ENCODE measurements around the gene PIEZO2.
"Not testable (repeated sequence)": the region's sequence is repeated elsewhere in the genome, so short reads cannot be mapped to it uniquely, and the experiment has no call there.

The PIEZO2 gene

GRCh38 chr18:10846035-10846434, 303.3 kb downstream of the PIEZO2 start:
- H3K9ac ChIP-seq (ENCODE audit: low read length); H3K4me1 ChIP-seq (ENCODE audit: control insufficient read depth, insufficient read depth, low read length); H3K4me3 ChIP-seq (ENCODE audit: low read length); H3K27me3 ChIP-seq (ENCODE audit: control insufficient read depth, insufficient read depth, low read length); H3K27ac ChIP-seq (ENCODE audit: low read depth, low read length); H3K36me3 ChIP-seq (ENCODE audit: control insufficient read depth, insufficient read depth, low read length): not testable (repeated sequence)

- H3K4me1 ChIP-seq (ENCODE audit: control insufficient read depth, insufficient read depth, low read length) = no peaks in the 10 kb centered on the region
- no peak overlapping the region for H3K27ac ChIP-seq (ENCODE audit: low read depth, low read length)
- no peak overlapping the region for H3K9ac ChIP-seq (ENCODE audit: low read length)
- H3K36me3 ChIP-seq (ENCODE audit: control insufficient read depth, insufficient read depth, low read length) = no peaks in the 10 kb centered on the region
- H3K27me3 ChIP-seq (ENCODE audit: control insufficient read depth, insufficient read depth, low read length) = no peaks in the 10 kb centered on the region
- H3K4me3 ChIP-seq (ENCODE audit: low read length) = no peak overlapping the region
Observed at GRCh38 chr18:10843565-10843964, 305.8 kb downstream of the PIEZO2 start.

GRCh38 chr18:10842861-10843260, 306.5 kb downstream of the PIEZO2 start:
- Histone ChIP-seq H3K27me3 (ENCODE audit: control insufficient read depth, insufficient read depth, low read length) (no peaks in the 10 kb centered on the region), H3K4me1 (ENCODE audit: control insufficient read depth, insufficient read depth, low read length) (no peaks in the 10 kb centered on the region), H3K27ac (ENCODE audit: low read depth, low read length) (no peak overlapping the region), H3K36me3 (ENCODE audit: control insufficient read depth, insufficient read depth, low read length) (no peaks in the 10 kb centered on the region), H3K9ac (ENCODE audit: low read length) (no peak overlapping the region), H3K4me3 (ENCODE audit: low read length) (no peak overlapping the region)

- Histone ChIP-seq H3K4me3 (ENCODE audit: low read length) (no peak overlapping the region), H3K27ac (ENCODE audit: low read depth, low read length) (no peak overlapping the region), H3K9ac (ENCODE audit: low read length) (no peak overlapping the region), H3K36me3 (ENCODE audit: control insufficient read depth, insufficient read depth, low read length) (no peaks in the 10 kb centered on the region), H3K4me1 (ENCODE audit: control insufficient read depth, insufficient read depth, low read length) (no peaks in the 10 kb centered on the region), H3K27me3 (ENCODE audit: control insufficient read depth, insufficient read depth, low read length) (no peaks in the 10 kb centered on the region)
Observed at GRCh38 chr18:10842371-10842770, 307.0 kb downstream of the PIEZO2 start.

GRCh38 chr18:10841203-10841602, 308.2 kb downstream of the PIEZO2 start:
- H3K27me3 ChIP-seq (ENCODE audit: control insufficient read depth, insufficient read depth, low read length) = no peaks in the 10 kb centered on the region
- H3K4me3 ChIP-seq (ENCODE audit: low read length) = no peak overlapping the region
- no peak overlapping the region for H3K27ac ChIP-seq (ENCODE audit: low read depth, low read length)
- no peaks in the 10 kb centered on the region for H3K36me3 ChIP-seq (ENCODE audit: control insufficient read depth, insufficient read depth, low read length)
- H3K9ac ChIP-seq (ENCODE audit: low read length) = no peak overlapping the region
- no peaks in the 10 kb centered on the region for H3K4me1 ChIP-seq (ENCODE audit: control insufficient read depth, insufficient read depth, low read length)

GRCh38 chr18:10840743-10841142, 308.6 kb downstream of the PIEZO2 start:
- Histone ChIP-seq H3K36me3 (ENCODE audit: control insufficient read depth, insufficient read depth, low read length) (no peaks in the 10 kb centered on the region), H3K27ac (ENCODE audit: low read depth, low read length) (no peak overlapping the region), H3K4me1 (ENCODE audit: control insufficient read depth, insufficient read depth, low read length) (no peaks in the 10 kb centered on the region)

GRCh38 chr18:10839421-10839820, 309.9 kb downstream of the PIEZO2 start:
- H3K4me1 ChIP-seq (ENCODE audit: control insufficient read depth, insufficient read depth, low read length) = no peaks in the 10 kb centered on the region
- no peak overlapping the region for H3K4me3 ChIP-seq (ENCODE audit: low read length)
- no peak overlapping the region for H3K9ac ChIP-seq (ENCODE audit: low read length)
- no peak overlapping the region for H3K27ac ChIP-seq (ENCODE audit: low read depth, low read length)
- no peaks in the 10 kb centered on the region for H3K27me3 ChIP-seq (ENCODE audit: control insufficient read depth, insufficient read depth, low read length)
- no peaks in the 10 kb centered on the region for H3K36me3 ChIP-seq (ENCODE audit: control insufficient read depth, insufficient read depth, low read length)

More at GRCh38 chr18:10840743-10841142, 308.6 kb downstream of the PIEZO2 start:
- Histone ChIP-seq H3K9ac (ENCODE audit: low read length) (no peak overlapping the region), H3K27me3 (ENCODE audit: control insufficient read depth, insufficient read depth, low read length) (no peaks in the 10 kb centered on the region), H3K4me3 (ENCODE audit: low read length) (no peak overlapping the region)

GRCh38 chr18:10838553-10838952, 310.8 kb downstream of the PIEZO2 start:
- H3K27me3 ChIP-seq (ENCODE audit: control insufficient read depth, insufficient read depth, low read length) = no peaks in the 10 kb centered on the region
- H3K9ac ChIP-seq (ENCODE audit: low read length) = no peak overlapping the region
- H3K36me3 ChIP-seq (ENCODE audit: control insufficient read depth, insufficient read depth, low read length) = no peaks in the 10 kb centered on the region
- H3K4me3 ChIP-seq (ENCODE audit: low read length) = no peak overlapping the region
- no peaks in the 10 kb centered on the region for H3K4me1 ChIP-seq (ENCODE audit: control insufficient read depth, insufficient read depth, low read length)
- H3K27ac ChIP-seq (ENCODE audit: low read depth, low read length) = no peak overlapping the region

- H3K36me3 ChIP-seq (ENCODE audit: control insufficient read depth, insufficient read depth, low read length) = no peaks in the 10 kb centered on the region
- no peak overlapping the region for H3K4me3 ChIP-seq (ENCODE audit: low read length)
- no peaks in the 10 kb centered on the region for H3K27me3 ChIP-seq (ENCODE audit: control insufficient read depth, insufficient read depth, low read length)
- no peak overlapping the region for H3K9ac ChIP-seq (ENCODE audit: low read length)
- H3K27ac ChIP-seq (ENCODE audit: low read depth, low read length) = no peak overlapping the region
- no peaks in the 10 kb centered on the region for H3K4me1 ChIP-seq (ENCODE audit: control insufficient read depth, insufficient read depth, low read length)
Observed at GRCh38 chr18:10834128-10834815, 315.1 kb downstream of the PIEZO2 start.

GRCh38 chr18:10833656-10834055, 315.7 kb downstream of the PIEZO2 start:
- Histone ChIP-seq H3K4me3 (ENCODE audit: low read length) (no peak overlapping the region), H3K27me3 (ENCODE audit: control insufficient read depth, insufficient read depth, low read length) (no peaks in the 10 kb centered on the region), H3K36me3 (ENCODE audit: control insufficient read depth, insufficient read depth, low read length) (no peaks in the 10 kb centered on the region), H3K4me1 (ENCODE audit: control insufficient read depth, insufficient read depth, low read length) (no peaks in the 10 kb centered on the region), H3K9ac (ENCODE audit: low read length) (no peak overlapping the region), H3K27ac (ENCODE audit: low read depth, low read length) (no peak overlapping the region)

GRCh38 chr18:10826400-10826799, 323.0 kb downstream of the PIEZO2 start:
- Histone ChIP-seq H3K36me3 (ENCODE audit: control insufficient read depth, insufficient read depth, low read length) (no peaks in the 10 kb centered on the region), H3K27me3 (ENCODE audit: control insufficient read depth, insufficient read depth, low read length) (no peaks in the 10 kb centered on the region), H3K4me1 (ENCODE audit: control insufficient read depth, insufficient read depth, low read length) (no peaks in the 10 kb centered on the region), H3K4me3 (ENCODE audit: low read length) (no peak overlapping the region), H3K27ac (ENCODE audit: low read depth, low read length) (no peak overlapping the region), H3K9ac (ENCODE audit: low read length) (no peak overlapping the region)

GRCh38 chr18:10822456-10822855, 326.9 kb downstream of the PIEZO2 start:
- H3K9ac ChIP-seq (ENCODE audit: low read length) = no peak overlapping the region
- H3K36me3 ChIP-seq (ENCODE audit: control insufficient read depth, insufficient read depth, low read length) = no peaks in the 10 kb centered on the region
- no peak overlapping the region for H3K27ac ChIP-seq (ENCODE audit: low read depth, low read length)
- no peaks in the 10 kb centered on the region for H3K4me1 ChIP-seq (ENCODE audit: control insufficient read depth, insufficient read depth, low read length)
- H3K27me3 ChIP-seq (ENCODE audit: control insufficient read depth, insufficient read depth, low read length) = no peaks in the 10 kb centered on the region
- H3K4me3 ChIP-seq (ENCODE audit: low read length) = no peak overlapping the region

GRCh38 chr18:10820681-10821080, 328.7 kb downstream of the PIEZO2 start:
- H3K36me3 ChIP-seq (ENCODE audit: control insufficient read depth, insufficient read depth, low read length) = no peaks in the 10 kb centered on the region
- H3K9ac ChIP-seq (ENCODE audit: low read length) = no peak overlapping the region
- H3K4me3 ChIP-seq (ENCODE audit: low read length) = no peak overlapping the region
- no peaks in the 10 kb centered on the region for H3K27me3 ChIP-seq (ENCODE audit: control insufficient read depth, insufficient read depth, low read length)
- no peaks in the 10 kb centered on the region for H3K4me1 ChIP-seq (ENCODE audit: control insufficient read depth, insufficient read depth, low read length)
- no peak overlapping the region for H3K27ac ChIP-seq (ENCODE audit: low read depth, low read length)

All from rectal smooth muscle tissue (tissue), 1 donor.